Measurements from ENCODE around the gene ADRA2B.
"Not testable (repeated sequence)": the region's sequence is repeated elsewhere in the genome, so short reads cannot be mapped to it uniquely, and the experiment has no call there.

The ADRA2B gene

DNA sequence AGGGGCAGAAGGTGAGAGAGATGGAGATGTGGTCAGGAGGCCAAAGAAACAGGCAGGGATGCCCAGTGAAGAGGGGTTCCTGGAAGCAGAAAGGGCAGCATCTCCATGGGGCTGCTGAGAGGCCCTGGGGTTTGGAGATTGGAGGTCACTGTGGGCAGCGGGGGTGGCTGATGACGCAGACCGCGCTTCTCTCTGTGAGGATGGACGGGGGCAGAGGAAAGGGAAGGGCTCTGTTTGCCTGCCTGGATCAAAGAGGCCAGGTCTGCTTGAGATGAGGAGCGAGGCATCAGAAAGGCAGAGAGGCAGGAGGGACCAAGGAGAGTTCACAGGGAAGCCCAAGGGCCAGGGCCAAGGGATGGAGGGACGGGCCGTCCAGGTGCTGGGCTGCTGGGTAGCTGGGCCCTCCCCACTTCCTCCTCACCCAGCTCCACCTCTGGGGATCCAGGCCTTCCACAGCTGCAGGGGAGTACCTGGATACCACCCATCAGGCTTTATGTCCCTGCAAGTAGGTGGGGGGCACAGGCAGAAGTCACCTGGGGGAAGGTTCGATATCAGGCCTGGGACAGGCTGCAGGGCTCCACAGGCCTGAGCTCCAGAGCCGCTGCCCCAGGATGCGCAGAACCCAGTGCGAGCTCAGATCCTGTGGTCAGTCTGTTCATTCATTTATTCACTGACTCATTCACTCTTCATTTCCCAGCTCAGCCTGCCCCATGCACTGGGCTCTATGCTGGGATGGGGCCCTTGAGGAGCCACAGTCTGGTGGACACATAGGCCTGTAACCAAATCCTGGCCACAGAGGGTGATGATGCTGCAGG, 30.6 kb downstream of the ADRA2B start:
- peak; percentile 3 for DNase-seq

DNA sequence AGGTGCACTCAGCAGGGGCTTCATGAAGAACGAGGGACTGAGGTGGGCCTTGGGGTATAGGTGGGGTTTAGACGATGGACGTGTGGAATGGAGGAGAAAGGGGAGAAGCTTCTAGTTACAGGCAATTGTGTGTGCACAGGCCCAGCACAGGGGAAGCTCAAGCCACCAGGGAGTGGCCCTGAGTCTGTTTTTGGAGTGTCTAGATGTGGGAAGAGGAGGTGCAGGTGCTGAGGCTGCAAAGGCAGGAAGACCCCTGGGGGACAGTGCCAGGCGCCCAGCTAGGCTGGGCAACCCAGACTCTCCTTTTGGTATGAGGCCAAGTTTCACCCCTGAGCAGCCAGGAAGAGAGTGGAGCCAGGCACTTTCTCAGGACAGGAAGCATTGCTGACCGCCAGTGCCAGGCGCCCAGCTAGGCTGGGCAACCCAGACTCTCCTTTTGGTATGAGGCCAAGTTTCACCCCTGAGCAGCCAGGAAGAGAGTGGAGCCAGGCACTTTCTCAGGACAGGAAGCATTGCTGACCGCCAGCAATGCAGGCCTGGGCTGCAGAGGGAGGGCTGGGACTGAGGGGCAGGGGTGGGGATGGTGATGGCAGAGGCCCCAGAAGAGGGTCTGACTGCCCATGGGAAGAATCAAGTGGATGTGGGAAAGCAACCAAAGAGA, 31.4 kb downstream of the ADRA2B start:
- not testable (repeated sequence) for DNase-seq

DNA sequence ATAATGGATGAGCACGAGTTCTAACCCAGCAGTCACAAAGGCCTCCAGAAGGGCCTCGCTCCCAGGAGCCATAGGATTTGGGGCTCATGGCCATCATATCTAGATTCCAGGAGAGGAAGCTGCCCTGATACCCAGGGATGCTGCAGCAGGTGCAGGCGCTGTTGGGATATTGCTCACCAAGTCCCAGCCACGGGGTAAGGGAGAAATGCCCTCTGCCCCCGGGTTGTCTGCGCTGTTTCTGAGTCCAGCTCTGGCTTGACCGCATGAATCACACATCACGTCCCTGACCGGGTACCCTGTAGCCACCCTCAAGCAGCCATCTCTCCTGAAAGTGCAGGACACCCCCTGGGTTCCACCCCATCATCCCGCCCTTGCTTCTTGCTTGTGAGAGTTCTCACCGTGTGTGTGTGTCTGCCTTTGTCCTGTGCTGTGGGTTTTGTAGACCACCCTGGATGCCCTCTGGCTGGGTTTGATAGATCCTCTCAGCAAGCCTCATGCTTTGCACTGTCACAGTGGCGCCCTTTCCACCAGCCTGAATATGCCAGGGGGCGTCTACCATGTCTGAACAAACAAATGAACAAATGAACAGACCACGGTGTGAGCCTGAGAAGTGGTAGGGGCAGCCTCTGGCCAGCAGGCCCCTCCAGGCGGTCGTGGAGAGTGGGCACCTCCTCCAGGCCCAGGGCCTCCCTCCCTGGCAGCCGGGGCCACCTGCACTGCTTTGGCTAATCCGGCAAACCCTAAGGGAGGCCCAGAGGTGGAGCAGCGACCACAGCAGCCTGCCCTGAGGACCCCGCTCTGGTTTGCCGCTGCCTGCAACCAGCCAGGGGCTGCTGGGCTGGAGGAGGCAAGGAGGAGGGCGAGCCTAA, 32.1 kb downstream of the ADRA2B start:
- no peak for DNase-seq

DNA sequence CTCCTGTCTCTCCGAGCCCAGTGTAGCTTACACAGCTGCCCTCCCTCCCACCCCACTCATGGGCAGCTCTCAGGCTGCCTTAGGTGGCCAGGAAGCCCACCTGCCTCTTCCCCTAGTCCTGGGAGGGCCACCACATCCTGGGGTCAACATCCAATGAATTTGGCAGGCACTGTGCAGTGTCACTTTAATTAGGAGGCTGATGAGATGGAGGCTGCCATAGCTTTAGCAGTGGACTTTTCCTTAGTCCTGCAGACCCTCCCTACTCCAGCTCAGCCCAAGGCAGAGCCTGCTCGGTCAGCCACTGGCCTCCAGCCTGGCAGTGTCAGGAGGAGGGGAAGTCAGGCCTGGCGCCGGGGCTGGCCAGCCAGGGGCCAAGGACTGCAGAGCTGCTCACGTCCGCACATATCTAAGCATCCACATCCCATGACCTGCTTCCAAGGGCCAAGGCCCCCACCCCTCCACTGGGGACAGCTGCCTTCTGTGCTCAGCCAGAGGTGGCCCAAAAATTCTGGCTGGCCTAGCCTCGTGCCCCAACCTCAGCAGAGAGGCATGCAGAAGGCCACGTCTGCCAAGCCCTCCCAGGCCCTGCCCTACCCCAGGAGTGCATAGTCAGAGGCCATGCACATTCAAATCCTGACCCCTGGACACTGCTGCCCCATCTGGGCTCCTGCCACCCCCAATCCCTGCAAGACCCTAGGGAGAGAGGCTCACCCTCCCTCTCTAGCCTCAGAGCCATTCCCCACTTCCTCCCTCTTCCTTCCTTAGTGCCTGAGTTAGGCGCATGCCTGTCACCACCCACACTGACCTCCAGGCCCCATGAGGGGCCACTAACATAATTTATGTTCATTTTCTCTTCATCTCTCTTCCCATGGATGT, 33.1 kb downstream of the ADRA2B start:
- DNase-seq: no peak

- no peak for DNase-seq
Measured at GRCh38 chr2:96082211-96083063, 33.9 kb downstream of the ADRA2B start.

DNA sequence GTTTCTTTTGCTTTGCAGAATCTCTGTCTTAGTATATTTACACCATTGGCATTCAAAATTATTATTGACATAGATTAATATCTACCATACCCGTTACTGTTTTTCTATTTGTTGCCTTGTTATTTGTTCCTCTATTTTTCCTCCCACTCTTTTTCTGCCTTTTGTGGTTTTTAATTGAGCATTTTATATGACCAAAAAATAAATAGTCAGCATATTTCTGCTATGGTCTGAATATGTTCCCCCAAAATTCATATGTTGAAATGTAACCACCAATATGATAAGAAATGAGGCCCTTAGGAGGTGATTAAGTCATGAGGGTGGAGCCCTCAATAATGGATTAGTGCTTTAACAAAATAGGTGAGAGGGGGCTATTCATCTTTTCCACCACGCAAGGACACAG, 35.3 kb downstream of the ADRA2B start:
- DNase-seq: no peak

GRCh38 chr2:96075199-96075771, 41.1 kb downstream of the ADRA2B start:
- DNase-seq: no peak

DNA sequence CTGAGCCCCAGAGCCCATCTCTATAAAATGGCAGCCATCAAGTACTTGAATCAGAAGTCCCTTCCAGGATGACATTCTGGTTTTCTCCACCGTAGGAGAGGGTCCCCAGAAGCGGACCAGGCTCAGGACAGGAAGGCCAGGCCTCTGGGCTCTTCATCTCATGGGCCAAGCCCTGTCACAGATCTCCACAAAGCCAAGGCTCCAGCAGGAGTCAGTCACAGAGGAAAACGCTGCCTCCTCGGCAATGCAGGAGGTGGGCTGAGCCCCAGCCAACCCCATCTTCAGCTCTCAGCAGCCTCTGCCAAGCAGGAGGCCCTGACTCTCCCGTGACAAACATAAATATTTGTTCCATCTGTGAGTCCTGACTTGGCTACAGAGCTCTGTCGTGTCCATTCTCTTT, 42.2 kb downstream of the ADRA2B start:
- DNase-seq: no peak

- DNase-seq: no peak
Measured at GRCh38 chr2:96073170-96073775, 43.1 kb downstream of the ADRA2B start.

DNA sequence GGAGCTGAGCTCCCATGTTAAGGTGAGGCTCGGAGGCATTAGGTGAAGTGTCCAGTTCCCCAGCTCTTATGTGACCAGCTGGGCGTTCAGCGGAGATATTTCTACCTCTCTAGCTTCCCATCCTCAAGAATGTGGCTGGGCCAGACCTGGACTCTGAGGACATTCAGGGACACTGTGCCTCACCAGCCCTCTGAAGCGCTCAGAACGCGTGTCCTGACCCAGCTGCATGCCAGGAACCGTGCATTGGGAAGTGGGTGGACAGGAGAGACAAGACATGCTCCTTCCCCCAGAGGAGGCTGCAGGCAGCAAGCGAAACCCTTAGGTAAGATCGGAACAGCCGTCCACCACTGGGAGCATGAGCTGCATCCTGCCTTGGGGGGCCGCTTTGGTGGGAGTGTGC, 43.6 kb downstream of the ADRA2B start:
- no peak for DNase-seq

DNA sequence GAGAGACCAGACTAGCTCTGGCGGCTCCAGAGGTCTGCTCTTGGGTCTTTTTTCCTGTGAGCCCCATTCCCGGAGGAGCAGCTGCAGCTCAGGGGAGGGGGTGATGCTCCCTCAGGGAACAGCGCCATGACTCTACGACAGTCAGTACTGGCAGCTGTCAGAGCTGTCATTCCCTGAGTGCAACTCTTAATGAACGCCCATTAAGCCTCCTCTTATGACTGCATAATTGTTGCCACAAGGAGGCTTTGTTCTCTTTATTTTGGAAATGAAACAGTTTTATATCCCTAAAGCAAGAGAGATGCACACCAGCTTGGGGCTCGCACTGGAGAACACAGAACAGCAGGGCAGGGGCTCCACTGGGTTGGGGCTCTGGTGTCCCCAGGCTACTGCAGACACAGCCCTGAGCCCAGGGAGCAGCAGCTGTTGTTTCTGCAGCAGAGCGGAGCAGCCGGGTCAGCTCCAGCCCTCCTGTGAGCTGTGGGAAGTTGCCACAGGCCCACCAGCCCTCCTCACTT, 44.3 kb downstream of the ADRA2B start:
- DNase-seq: not testable (repeated sequence)

DNA sequence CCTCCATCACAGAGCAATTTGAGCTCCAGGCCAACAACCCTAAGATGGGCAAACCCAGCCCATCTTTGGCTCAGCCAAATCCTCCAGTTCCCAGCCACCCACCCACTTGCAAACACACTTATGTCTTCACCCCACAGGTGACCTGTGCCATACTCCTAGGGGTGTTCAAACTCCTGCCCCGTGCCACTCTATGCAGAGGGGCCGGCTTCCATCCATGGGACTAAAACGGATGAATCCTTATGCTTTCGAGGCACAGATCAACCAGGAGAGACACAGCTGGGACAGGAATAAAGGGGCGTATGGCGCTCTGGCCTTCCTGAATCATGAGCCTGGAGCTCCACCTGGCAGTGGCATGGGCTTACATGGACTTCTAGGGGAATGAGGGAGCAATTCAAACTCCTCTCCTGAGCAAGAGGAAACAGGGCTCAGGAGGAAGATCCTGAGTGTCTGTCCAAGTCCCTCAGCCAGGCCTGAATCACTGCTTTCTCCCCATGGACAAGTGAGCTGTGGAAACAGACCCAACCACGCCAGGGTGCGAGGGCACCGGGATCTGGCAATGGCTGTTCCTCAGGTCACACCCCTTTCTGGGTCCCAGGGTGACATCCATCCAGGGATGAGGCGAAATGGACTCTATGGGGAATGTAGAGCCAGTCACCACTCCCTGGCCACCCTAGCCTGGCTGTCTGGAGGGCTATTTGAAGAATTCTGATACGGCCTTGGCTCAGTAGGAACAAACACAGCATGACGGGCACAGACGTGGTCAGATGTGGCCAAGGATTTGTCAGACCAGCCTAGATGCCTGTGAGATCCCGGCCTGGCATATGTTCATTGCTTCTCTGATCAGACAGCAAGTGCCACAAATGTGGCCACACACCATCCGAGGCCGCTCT, 45.0 kb downstream of the ADRA2B start:
- DNase-seq: not testable (repeated sequence)

DNA sequence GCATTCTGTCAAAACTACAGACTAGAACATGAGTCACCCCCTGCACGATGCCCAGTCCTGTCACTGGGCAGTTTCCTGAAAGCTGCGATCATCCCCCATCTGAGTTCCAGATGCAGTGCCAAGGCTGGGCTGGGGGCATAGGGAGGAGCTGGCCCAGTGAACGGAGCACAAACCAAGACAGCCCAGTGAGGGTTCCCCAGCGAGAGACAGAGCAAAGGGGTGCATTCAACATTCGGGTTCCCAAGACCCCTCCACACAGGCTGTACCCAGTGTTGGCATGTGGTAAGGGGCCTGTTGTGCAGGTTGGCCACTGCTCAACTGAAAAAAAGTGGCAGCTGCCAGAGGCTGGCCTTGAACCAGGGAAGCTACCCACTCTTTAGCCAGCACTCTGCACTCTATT, 46.0 kb downstream of the ADRA2B start:
- not testable (repeated sequence) for DNase-seq

DNA sequence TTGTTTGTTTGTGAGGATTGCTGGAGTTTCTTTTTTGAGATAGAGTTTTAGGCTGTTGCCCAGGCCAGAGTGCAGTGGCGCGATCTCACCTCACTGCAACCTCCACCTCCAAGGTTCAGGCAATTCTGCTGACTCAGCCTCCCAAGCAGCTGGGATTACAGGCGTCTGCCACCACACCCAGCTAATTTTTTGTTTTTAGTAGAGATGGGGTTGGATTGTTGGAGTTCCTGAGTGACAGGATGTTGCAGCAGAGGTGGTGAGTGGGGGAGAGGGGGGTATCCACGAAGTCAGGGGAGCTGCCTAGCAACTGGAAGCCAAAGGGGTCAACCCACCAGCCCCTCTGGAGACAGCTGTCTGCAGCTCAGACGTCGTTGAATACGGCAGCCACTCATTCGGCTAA, 46.5 kb downstream of the ADRA2B start:
- not testable (repeated sequence) for DNase-seq

DNA sequence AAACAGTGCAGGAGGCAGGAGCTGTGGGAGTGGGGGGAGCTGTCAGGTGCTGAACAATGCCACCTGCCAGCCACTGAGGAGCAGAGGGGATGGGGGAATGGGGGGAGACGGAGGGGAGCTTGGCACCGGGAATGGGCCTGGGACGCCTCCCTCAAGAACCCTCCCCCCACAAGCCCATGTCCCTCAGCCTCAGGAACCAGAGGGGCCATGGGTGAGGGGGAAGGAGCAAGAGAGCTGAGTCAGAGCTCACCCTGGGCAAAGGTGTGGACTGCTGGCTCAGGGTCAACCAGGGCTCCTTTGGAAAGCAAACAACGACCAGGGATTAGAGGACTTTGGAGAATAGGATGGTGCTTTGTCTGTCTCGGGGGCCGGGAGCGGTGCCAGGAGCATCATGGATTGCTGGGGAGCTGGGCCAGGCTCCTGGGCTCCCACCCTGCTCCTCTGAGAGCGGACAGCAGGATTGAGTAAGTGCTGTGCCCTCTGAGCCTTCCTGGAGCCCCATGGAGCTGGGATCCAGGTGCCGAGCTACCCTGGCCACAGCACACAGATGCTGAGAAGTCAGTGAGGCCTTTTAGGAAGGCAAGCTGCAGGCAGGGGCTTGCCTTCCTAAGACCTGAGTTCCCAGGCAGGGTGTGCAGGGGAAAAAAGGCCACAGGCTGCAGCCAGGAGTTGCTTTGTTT, 48.3 kb downstream of the ADRA2B start:
- not testable (repeated sequence) for DNase-seq

GRCh38 chr2:96067098-96067660, 49.2 kb downstream of the ADRA2B start:
- not testable (repeated sequence) for DNase-seq

GRCh38 chr2:96066511-96066910, 49.9 kb downstream of the ADRA2B start:
- DNase-seq: not testable (repeated sequence)

GRCh38 chr2:96065954-96066353, 50.4 kb downstream of the ADRA2B start:
- DNase-seq: not testable (repeated sequence)

Data from activated CD4-positive, alpha-beta T cell treated with anti-CD3 and anti-CD28 coated beads for 1 hour (primary cell).